Prostate gland (tissue), 2 donors: ENCODE measurements around the gene TEX264. TPM values are rescaled to one million over a fixed set of nuclear protein-coding genes. Genes with fewer than 3 reads are reported as not detected.

Source experiments
- DNase-seq: peaks from one replicate; pipeline ENCODE4 v3.0.0-alpha.2; 2019; ENCODE audit warnings: low spot score
- H3K27ac ChIP-seq, 2 donors: fragments of 200-600 bp; sonication (generic); 2 replicates each; pipeline ENCODE4 v1.5.1; 2017 to 2019
- H3K27me3 ChIP-seq: fragments of 200-600 bp; sonication (generic); replicated peaks from 2 replicates; pipeline ENCODE4 v1.5.1; 2019; ENCODE audit not compliant: insufficient read depth
- H3K36me3 ChIP-seq, 2 donors: fragments of 200-600 bp; sonication (generic); 1 replicate in 1 of 2; 2 replicates in 1 of 2; pipeline versions ENCODE4 v1.5.1 to v1.8.1; 2017 to 2019
- H3K4me1 ChIP-seq: fragments of 200-600 bp; sonication (generic); replicated peaks from 2 replicates; pipeline ENCODE4 v1.5.1; 2019
- H3K4me3 ChIP-seq, 2 donors: fragments of 200-600 bp; sonication (generic); 2 replicates each; pipeline ENCODE4 v1.5.1; 2017 to 2019
- H3K9me3 ChIP-seq: fragments of 200-600 bp; sonication (generic); 2 replicates; pipeline ENCODE4 v1.5.1; 2017
- CTCF ChIP-seq, 4 experiments: fragments of 200-600 bp in 2 of 4; fragments of 450-650 bp in 2 of 4; sonication (generic) in 2 of 4; IDR thresholded peaks; 1 replicate in 3 of 4; 2 replicates in 1 of 4; pipeline ENCODE4 v1.5.1; 2016 to 2019; ENCODE audit warnings: antibody characterized with exemption in 4 of 4, mild to moderate bottlenecking in 2 of 4, moderate library complexity in 2 of 4
- POLR2A ChIP-seq: fragments of 450-650 bp; IDR thresholded peaks from one replicate; pipeline ENCODE4 v1.6.1; 2016; ENCODE audit warnings: antibody characterized with exemption, mild to moderate bottlenecking
- POLR2AphosphoS5 ChIP-seq: sonication (generic); formaldehyde crosslinking; IDR thresholded peaks from one replicate; pipeline ENCODE4 v1.6.1; 2017; ENCODE audit warnings: antibody characterized with exemption
- WGBS: methylation state at CpG from one replicate; pipeline ENCODE4 v1.1.5; 2018; 5-methylcytosine and 5-hydroxymethylcytosine counted together
- intact Hi-C: fragments of 100-400 bp; cut with DNase I; formaldehyde crosslinking; loops from one replicate; pipeline ENCODE4 v1.14.2; 2022
- total RNA-seq, 2 donors: library from RNA; depleted of rRNA; stranded (reverse); fragments of >200 nt; gene quantifications; one replicate each; pipeline ENCODE4 v1.1.0, GENCODE V29; 2016

The TEX264 gene
- total RNA-seq, 2 donors from 2014 or later, result 157 to 214 TPM

- Histone ChIP-seq H3K4me1 (no peaks in the 10 kb centered on the region), H3K36me3 (peaks cover 10 to 16% of the 10 kb centered on the region in 2 donors), H3K27ac (no peak overlapping the region), H3K27me3 (no peaks in the 10 kb centered on the region), H3K4me3 (no peak overlapping the region), H3K9me3 (no peaks in the 10 kb centered on the region)
- WGBS, result 41% methylated on average over 6 of the region's 6 CpGs
- DNase-seq, result no peak
- TF ChIP-seq POLR2A (no peak), POLR2AphosphoS5 (no peak), CTCF (IDR thresholded peaks at IDR 0.05) (no peak)
- intact Hi-C loops, result no loop called here
These were observed 32.2 kb downstream of the TEX264 start for GRCh38 chr3:51703068-51703760.

GRCh38 chr3:51703761-51704510 is 32.9 kb downstream of the TEX264 start:
- Histone ChIP-seq H3K27ac (no peak overlapping the region), H3K4me1 (no peaks in the 10 kb centered on the region), H3K36me3 (peaks cover 10 to 16% of the 10 kb centered on the region in 2 donors), H3K27me3 (no peaks in the 10 kb centered on the region), H3K9me3 (no peaks in the 10 kb centered on the region), H3K4me3 (no peak overlapping the region)
- TF ChIP-seq CTCF (IDR thresholded peaks at IDR 0.05) (no peak), POLR2A (no peak), POLR2AphosphoS5 (no peak)
- 71% methylated on average over 10 of the region's 12 CpGs for WGBS
- intact Hi-C loops, result no loop called here
- no peak for DNase-seq

GRCh38 chr3:51704511-51704950 is 33.5 kb downstream of the TEX264 start:
- Histone ChIP-seq H3K9me3 (no peaks in the 10 kb centered on the region), H3K4me1 (no peaks in the 10 kb centered on the region), H3K27me3 (no peaks in the 10 kb centered on the region), H3K36me3 (peaks cover 10 to 13% of the 10 kb centered on the region in 2 donors), H3K27ac (no peak overlapping the region), H3K4me3 (no peak overlapping the region)
- 86% methylated on average over 4 of the region's 4 CpGs for WGBS
- intact Hi-C loops, result no loop called here
- TF ChIP-seq CTCF (IDR thresholded peaks at IDR 0.05), result no peak
- no peak for TF ChIP-seq POLR2AphosphoS5
- TF ChIP-seq POLR2A, result no peak
- no peak for DNase-seq

GRCh38 chr3:51705276-51706020 is 34.4 kb downstream of the TEX264 start:
- WGBS, result 79% methylated on average over 8 of the region's 8 CpGs

More at GRCh38 chr3:51705276-51706020, 34.4 kb downstream of the TEX264 start:
- intact Hi-C loops, result no loop called here
- H3K27ac ChIP-seq, result no peak overlapping the region
- H3K4me1 ChIP-seq, result no peaks in the 10 kb centered on the region
- H3K27me3 ChIP-seq, result no peaks in the 10 kb centered on the region
- no peaks in the 10 kb centered on the region for H3K9me3 ChIP-seq
- TF ChIP-seq POLR2A (no peak), CTCF (IDR thresholded peaks at IDR 0.05) (no peak)
- H3K4me3 ChIP-seq, result no peak overlapping the region
- H3K36me3 ChIP-seq, result peaks cover 1 to 3% of the 10 kb centered on the region in 2 donors
- no peak for DNase-seq
